ENCODE data around the gene PCK1.

The PCK1 gene

GRCh38 chr20:57608516-57608915, 47.6 kb downstream of the PCK1 start:
- DNase-seq, result no peak

- DNase-seq, result no peak
Measured at GRCh38 chr20:57609086-57609841, 48.4 kb downstream of the PCK1 start.

- no peak for DNase-seq
Measured at GRCh38 chr20:57609842-57610167, 48.9 kb downstream of the PCK1 start.

GRCh38 chr20:57610261-57610952, 49.5 kb downstream of the PCK1 start:
- no peak for DNase-seq

- DNase-seq, result no peak
Measured at GRCh38 chr20:57611586-57612311, 50.8 kb downstream of the PCK1 start.

- no peak for DNase-seq
Measured at GRCh38 chr20:57612436-57612835, 51.5 kb downstream of the PCK1 start.

- no peak for DNase-seq
Measured at GRCh38 chr20:57612916-57613315, 52.0 kb downstream of the PCK1 start.

- DNase-seq, result no peak
Measured at GRCh38 chr20:57613481-57613921, 52.6 kb downstream of the PCK1 start.

GRCh38 chr20:57614490-57615444, 53.9 kb downstream of the PCK1 start:
- no peak for DNase-seq

- DNase-seq, result no peak
Measured at GRCh38 chr20:57615445-57615811, 54.5 kb downstream of the PCK1 start.

- no peak for DNase-seq
Measured at GRCh38 chr20:57616143-57616951, 55.4 kb downstream of the PCK1 start.

GRCh38 chr20:57617079-57617795, 56.3 kb downstream of the PCK1 start:
- no peak for DNase-seq
